Measurements from ENCODE around the gene SYP.

DNA sequence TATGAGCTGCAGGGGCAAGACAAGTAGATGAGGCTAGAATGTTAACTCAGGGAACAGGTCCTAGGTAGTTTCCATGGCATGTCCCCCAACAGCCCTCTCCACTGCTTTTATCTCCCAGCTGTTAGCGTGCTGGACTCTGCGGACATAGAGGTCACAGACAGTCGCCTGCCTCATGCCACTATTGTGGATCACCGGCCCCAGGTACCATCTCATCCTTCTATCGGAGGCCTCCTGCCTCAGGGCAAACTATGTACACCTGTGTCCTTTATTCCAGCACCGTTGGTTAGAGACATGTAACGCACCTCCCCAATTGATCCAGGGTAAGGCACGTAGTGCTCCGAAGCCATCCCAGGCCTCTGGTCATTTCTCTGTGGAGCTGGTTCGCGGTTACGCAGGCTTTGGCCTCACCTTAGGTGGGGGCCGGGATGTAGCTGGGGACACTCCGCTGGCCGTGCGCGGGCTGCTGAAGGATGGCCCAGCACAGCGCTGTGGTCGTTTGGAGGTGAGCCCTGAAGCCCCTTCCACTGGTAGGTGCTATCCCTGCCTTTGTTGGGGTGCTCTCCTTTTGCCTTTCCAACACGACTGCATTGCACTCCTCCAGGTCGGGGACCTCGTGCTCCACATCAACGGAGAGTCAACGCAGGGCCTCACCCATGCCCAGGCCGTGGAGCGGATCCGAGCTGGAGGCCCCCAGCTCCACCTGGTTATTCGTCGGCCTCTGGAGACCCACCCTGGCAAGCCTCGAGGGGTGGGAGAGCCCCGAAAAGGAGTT is 35.2 kb downstream of the SYP start:
- TF ChIP-seq, protein P1, sequence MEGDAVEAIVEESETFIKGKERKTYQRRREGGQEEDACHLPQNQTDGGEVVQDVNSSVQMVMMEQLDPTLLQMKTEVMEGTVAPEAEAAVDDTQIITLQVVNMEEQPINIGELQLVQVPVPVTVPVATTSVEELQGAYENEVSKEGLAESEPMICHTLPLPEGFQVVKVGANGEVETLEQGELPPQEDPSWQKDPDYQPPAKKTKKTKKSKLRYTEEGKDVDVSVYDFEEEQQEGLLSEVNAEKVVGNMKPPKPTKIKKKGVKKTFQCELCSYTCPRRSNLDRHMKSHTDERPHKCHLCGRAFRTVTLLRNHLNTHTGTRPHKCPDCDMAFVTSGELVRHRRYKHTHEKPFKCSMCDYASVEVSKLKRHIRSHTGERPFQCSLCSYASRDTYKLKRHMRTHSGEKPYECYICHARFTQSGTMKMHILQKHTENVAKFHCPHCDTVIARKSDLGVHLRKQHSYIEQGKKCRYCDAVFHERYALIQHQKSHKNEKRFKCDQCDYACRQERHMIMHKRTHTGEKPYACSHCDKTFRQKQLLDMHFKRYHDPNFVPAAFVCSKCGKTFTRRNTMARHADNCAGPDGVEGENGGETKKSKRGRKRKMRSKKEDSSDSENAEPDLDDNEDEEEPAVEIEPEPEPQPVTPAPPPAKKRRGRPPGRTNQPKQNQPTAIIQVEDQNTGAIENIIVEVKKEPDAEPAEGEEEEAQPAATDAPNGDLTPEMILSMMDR (IDR thresholded peaks at IDR 0.05), result no peak
- TF ChIP-seq POLR2A (IDR thresholded peaks at IDR 0.05) (no peak), EP300 (IDR thresholded peaks at IDR 0.05) (no peak)
